ENCODE results near the gene ZNF823. TPM values are rescaled to one million over a fixed set of nuclear protein-coding genes. Genes with fewer than 3 reads are reported as not detected.

The ZNF823 gene
- total and polyA plus RNA-seq, 9 of the 15 experiments (the other 6 are each of a cell fraction or from before 2014, with no cell fraction given): 4.0 to 13.4 (median 6.1) TPM

- TF ChIP-seq ATF2 (CRISPR knock-in tag; IDR thresholded peaks at IDR 0.05) (no peak), GABPA (tag; conservative IDR thresholded peaks at IDR 0.05; ENCODE audit: low read depth) (peak; percentile 84), EGR1 (conservative IDR thresholded peaks at IDR 0.05) (0 out of 2 replicates have a peak, but pooled peaks have one; percentile 23), ZBED1 (IDR thresholded peaks at IDR 0.05) (no peak), ZSCAN32 (CRISPR knock-in tag; IDR thresholded peaks at IDR 0.05) (no peak), HDAC8 (tag; IDR thresholded peaks at IDR 0.05) (no peak), PHF21A (IDR thresholded peaks at IDR 0.05; ENCODE audit: borderline replicate concordance, low read depth) (no peak), SIX5 (IDR thresholded peaks at IDR 0.05; ENCODE audit: borderline replicate concordance in 1 of 2, insufficient read depth in 1 of 2, low read depth in 1 of 2, low read length in 2 of 2) (no peak), FOXA3 (CRISPR knock-in tag; conservative IDR thresholded peaks at IDR 0.05 in 1 of 2, IDR thresholded peaks at IDR 0.05 in 1 of 2) (no peak), EZH2 (IDR thresholded peaks at IDR 0.05; ENCODE audit: borderline replicate concordance, low read depth, low read length) (no peak), CBFA2T2 (conservative IDR thresholded peaks at IDR 0.05) (no peak), EP300 (IDR thresholded peaks at IDR 0.05; ENCODE audit: low read length) (0 out of 2 replicates have a peak, but pooled peaks have one; percentile 26), ZNF354B (CRISPR knock-in tag; IDR thresholded peaks at IDR 0.05) (no peak), SPI1 (IDR thresholded peaks at IDR 0.05; ENCODE audit: borderline replicate concordance, low read depth, low read length) (peak; percentile 64), GTF2A2 (tag; IDR thresholded peaks at IDR 0.05) (no peak), FOS (IDR thresholded peaks at IDR 0.05; ENCODE audit: extremely low read depth, insufficient read length) (peak; percentile 63), TCFL5 (CRISPR knock-in tag; conservative IDR thresholded peaks at IDR 0.05) (no peak), HNRNPK (IDR thresholded peaks at IDR 0.05; ENCODE audit: low read depth, low read length, poor library complexity, severe bottlenecking) (no peak)
- TF ChIP-seq, protein P1, sequence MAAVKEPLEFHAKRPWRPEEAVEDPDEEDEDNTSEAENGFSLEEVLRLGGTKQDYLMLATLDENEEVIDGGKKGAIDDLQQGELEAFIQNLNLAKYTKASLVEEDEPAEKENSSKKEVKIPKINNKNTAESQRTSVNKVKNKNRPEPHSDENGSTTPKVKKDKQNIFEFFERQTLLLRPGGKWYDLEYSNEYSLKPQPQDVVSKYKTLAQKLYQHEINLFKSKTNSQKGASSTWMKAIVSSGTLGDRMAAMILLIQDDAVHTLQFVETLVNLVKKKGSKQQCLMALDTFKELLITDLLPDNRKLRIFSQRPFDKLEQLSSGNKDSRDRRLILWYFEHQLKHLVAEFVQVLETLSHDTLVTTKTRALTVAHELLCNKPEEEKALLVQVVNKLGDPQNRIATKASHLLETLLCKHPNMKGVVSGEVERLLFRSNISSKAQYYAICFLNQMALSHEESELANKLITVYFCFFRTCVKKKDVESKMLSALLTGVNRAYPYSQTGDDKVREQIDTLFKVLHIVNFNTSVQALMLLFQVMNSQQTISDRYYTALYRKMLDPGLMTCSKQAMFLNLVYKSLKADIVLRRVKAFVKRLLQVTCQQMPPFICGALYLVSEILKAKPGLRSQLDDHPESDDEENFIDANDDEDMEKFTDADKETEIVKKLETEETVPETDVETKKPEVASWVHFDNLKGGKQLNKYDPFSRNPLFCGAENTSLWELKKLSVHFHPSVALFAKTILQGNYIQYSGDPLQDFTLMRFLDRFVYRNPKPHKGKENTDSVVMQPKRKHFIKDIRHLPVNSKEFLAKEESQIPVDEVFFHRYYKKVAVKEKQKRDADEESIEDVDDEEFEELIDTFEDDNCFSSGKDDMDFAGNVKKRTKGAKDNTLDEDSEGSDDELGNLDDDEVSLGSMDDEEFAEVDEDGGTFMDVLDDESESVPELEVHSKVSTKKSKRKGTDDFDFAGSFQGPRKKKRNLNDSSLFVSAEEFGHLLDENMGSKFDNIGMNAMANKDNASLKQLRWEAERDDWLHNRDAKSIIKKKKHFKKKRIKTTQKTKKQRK (IDR thresholded peaks at IDR 0.05; ENCODE audit: borderline replicate concordance, low read depth, low read length): no peak
- TF ChIP-seq, protein P2, sequence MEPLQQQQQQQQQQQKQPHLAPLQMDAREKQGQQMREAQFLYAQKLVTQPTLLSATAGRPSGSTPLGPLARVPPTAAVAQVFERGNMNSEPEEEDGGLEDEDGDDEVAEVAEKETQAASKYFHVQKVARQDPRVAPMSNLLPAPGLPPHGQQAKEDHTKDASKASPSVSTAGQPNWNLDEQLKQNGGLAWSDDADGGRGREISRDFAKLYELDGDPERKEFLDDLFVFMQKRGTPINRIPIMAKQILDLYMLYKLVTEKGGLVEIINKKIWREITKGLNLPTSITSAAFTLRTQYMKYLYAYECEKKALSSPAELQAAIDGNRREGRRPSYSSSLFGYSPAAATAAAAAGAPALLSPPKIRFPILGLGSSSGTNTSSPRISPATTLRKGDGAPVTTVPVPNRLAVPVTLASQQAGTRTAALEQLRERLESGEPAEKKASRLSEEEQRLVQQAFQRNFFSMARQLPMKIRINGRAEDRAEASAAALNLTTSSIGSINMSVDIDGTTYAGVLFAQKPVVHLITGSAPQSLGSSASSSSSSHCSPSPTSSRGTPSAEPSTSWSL (CRISPR knock-in tag; IDR thresholded peaks at IDR 0.05; ENCODE audit: borderline replicate concordance): no peak
These were observed 28.1 kb upstream of the ZNF823 start, which contains the start of gene ZNF441 (continued) for GRCh38 chr19:11766597-11767591.

All from K562 (cell line).